Stimulated activated naive CD8-positive, alpha-beta T cell treated with anti-CD3 and anti-CD28 coated beads, Interleukin-15, Interleukin-2, amounts not matched to agents 100 U/mL and 50 U/mL, for 24 hours (primary cell): ENCODE results near the gene QSER1.
"Not testable (repeated sequence)": the region's sequence is repeated elsewhere in the genome, so short reads cannot be mapped to it uniquely, and the experiment has no call there.

Experiments used
- ATAC-seq: fragments of 150-1000 bp; cut with Tn5 transposase; one replicate; pipeline ENCODE4 v1.10.0; 2021
- DNase-seq: peaks from one replicate; pipeline ENCODE4 v3.0.0; 2021

The QSER1 gene

DNA sequence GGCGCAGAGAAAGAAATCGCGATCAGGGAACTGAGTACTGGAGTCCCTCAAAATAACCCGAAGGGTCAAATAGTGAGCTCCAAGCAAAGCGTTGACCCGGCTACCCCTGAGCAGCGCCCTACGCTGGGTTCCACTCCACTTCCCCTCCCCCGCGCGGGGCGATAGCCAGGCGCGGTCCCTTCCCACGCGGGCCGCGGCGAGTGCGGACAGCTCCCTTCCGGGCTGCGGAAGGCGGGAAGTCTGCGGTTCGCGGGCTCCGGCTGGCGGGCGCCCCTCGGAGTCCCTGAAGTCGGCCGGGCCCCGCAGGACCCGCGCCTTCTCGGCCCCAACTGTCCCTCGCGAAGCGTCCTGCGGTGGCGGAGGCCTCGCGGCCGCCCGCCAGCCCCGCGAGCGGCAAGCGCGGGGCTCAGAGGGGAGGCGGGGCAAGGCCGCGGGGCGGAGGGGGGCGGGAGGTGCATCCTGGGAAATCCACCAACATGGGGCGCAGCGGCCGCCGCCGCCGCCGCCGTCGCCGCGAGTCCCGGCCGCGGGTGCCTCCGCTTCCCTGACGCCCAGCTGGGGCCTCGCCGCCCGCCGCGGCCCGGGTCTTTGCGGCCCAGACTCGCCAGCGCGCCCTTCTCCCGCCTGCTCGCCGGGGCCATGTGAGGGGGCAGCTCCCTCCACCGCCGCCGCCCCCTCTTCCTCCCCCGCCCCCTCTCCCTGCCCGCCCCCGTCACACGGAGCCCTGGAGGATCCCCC is at the start of gene QSER1:
Gene QSER1 (plus strand): TSS at position 457 of the 738 bp plus-strand sequence. CDS start 315 bp downstream, outside the sequence.
- ATAC-seq = peak; percentile 61
- peak; percentile 75 for DNase-seq

DNA sequence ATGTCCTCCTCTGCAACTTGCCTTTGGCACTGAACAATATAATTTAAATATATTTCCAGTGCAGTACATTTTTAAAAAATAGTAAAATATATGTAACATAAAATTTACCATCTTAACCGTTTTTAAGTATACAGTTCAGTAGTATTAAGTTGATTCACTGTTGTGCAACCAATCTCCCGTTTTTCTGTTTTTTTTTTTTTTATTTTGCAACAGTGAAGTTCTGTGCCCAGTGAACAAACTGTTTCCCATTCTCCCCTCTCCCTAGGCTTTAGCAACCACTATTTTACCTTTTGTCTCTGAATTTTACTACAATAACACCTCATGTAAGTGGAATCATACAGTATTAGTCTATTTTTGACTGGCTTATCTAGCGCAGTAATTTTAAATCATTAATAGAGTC is 49.1 kb upstream of the QSER1 start:
- ATAC-seq (no peak), DNase-seq (no peak)

DNA sequence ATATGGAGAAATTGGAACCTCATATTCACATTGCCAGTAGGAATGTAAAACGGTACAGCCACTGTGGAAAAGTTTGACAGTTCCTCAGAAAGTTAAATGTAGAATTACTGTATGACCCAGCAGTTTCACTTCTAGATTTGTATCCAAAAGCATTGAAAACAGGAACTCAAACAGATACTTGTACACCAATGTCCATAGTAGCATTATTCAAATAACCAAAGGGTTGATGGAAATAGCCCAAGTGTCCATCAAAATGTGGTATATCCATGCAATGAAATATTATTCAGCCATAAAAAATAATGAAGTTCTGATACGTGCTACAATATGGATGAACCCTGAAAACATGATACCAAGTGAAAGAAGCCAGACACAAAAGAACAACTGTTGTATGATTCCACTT is 45.1 kb upstream of the QSER1 start:
- no peak for DNase-seq
- ATAC-seq = no peak

DNA sequence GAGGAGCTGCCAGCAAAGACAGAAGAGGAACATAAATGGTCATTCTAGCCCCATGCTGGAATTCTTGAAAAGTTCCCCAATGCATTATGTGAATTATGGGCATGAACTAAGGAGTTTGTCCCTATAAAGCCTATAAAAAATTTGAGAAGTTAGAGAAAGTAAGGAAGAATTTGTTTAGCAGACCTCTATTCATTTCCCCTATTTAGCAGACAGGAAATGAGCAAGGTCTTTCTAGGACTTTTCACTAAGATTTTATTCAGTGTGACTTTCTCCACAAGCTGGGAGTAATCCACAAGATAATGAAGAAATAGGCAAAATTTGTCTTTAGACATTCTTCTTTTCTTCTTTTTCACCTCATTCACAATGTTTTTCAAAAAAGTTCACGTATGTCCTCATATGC is 42.9 kb upstream of the QSER1 start:
- DNase-seq (no peak), ATAC-seq (no peak)

DNA sequence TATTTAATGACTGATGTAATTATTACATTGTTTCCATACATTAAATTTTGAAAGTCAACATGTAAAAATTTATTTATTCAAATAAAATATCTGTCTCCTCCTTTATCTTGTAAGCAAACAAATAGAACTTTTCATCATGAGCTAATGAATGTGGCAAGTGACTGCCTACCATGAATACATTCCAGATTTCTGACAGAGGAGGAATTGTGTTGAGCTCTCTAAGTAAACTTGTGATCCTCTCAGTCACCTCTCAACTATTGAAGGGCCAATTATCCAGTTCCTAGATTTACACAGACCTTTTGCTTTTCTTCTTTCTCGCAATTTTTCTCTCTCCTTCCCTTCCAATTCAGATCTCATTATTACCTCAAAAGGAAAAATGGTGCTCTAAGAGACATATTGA is 41.4 kb upstream of the QSER1 start:
- DNase-seq (no peak), ATAC-seq (no peak)

DNA sequence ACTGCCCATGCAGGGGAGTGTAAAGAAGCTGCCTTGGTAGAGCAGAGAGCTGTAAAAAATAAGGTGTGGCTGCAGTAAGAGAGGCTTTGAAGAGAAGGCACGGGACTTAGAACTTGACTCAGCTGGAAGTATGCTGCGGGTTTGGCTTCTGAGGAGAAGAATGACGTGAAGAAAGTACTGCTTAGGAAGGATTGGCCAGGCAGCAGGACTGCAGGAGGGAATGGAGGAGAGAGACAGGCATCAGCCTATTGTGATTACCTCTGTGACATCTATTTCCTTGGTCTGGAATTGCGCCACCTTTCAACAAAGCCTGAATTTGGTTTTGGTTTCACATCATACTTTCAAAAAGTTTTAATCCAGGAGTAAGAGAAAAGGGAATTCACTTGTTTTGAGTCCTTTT is 40.4 kb upstream of the QSER1 start:
- ATAC-seq (no peak), DNase-seq (no peak)

DNA sequence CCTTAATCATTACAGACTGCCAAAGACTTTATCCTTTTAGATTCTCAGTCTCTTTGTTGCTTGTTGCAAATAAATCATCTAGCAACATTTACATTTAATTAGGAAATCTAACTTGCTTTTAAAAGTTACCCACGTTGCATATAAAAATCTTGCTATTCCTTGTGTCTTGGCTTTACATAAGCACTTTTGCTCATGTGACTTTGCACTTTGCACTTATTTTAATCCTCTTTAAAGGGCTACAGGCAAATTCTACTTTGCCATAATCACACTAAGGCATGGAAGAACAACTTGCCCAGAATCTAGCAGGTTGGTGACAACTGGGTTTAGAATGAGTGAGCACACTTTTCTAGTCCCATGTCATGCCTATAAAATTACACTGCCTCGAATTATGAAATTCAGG is 37.0 kb upstream of the QSER1 start:
- DNase-seq = no peak
- no peak for ATAC-seq

DNA sequence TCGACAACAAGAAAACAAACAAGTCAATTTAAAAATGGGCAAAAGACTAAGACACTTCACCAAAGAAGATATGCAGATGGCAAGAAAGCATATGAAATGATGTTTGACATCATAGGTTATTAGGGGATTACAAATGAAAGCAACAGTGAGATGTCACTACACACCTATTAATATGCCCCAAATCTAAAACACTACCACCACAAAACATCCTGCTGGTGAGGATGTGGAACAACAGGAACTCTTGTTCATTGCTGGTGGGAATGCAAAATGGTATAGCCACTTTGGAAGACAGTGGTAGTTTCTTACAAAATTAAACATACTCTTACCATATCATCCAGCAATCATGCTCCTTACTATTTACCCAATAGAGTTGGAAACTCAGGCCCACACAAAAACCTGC is 33.9 kb upstream of the QSER1 start:
- no peak for ATAC-seq
- no peak for DNase-seq

DNA sequence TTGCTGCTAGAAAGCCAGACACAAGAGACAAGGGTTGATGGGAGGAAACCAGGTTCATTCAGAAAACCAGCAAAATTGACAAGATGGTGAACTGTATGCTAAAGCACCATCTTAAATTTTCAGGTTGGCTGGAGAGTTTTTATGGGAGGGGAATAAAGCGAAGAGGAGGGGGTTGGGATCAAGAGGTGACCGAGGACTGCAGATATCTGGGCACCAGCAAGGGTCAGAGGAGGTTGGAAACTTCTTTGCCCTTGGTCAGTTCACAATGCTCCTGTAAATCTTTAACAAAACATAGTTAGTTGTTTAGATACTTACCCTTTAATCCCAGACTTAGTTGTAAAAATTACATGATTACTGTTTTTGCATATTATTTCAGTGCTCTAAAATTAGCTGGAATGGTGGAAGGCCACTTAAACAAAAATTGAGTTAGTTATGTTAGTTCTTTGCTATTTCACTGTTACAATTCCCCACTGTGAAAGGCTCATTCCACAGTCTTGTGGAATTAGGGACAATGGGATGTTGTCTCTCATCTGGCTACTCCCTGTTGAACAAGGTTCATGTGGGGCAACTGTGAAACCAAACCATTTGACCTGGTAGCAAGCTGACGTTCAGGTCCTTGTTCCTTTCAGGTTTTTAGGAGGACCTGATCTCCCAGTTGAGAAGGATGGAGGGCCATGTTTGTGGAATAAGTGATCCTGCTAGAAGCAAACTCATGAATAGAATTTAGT is 30.6 kb upstream of the QSER1 start:
- no peak for ATAC-seq
- no peak for DNase-seq

DNA sequence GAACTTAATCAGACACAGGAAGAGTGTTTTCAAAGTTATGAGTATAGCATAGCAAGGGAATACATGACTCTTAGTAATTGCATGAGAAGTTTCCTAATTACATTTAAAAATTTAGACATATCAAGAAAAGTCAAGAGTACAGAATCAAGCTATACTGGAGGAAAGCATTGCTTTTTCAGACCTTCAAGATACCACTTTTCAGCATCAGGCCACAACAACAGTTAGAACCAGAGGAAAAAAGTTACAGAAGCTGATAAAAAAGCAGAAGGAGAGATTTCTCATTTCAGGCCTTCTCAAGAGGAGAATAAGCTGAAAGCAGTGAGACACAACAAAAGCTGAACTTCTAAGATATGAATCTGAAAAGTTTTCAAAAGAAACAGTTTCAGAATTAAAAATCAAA is 28.1 kb upstream of the QSER1 start:
- no peak for DNase-seq
- ATAC-seq = no peak

DNA sequence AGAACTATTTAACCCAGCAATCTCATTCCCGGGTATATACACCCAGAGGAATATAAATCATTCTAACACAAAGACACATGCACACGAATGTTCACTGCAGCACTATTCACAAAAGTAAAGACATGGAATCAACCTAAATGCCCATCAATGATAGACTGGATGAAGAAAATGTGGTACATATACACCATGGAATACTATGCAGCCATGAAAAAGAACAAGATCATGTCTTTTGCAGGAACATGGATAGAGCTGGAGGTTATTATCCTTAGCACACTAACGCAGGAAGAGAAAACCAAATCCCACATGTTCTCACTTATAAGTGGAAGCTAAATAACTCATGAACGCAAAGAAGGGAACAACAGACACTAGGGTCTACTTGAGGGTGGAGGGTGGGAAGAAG is 23.9 kb upstream of the QSER1 start:
- not testable (repeated sequence) for ATAC-seq, DNase-seq

DNA sequence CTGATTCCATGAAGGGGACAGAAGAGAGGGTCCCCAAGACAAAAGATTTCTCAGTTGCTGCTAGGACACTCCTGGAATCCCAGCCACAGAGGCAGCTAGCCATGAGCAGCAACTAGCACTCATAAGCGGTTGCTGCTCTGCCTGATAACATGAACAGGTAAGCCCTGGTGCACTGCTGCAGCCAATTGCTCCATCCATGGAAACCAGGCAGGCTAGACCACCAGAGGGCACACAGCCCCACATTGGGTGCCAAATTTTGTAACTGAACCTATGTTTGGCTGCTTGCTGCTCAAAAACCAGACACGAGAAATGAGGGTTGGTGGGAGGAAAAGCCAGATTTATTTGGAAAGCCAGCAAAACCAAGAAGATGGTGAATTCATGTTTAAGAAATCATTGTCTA is 21.9 kb upstream of the QSER1 start:
- DNase-seq = peak; percentile 29
- ATAC-seq = peak; percentile 52

DNA sequence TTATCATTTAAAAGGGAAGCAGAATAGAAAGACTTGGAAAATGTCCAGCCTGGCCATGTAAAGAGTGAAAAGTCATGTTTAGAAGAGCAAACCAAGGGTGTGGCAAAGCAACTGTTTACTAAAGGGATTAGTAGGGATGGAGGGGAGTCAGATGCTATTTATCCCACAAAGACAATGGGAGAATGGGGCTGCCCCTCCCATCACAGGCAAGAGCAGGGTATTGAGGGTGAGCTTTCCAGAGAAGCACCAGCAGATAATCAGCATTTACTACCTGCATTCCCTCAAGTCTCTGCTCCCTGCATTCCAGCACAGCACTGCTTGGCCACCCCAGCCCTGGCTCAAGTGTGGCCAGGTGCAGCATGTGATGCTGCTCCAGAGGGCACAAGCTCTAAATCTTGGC is 18.5 kb upstream of the QSER1 start:
- DNase-seq (no peak), ATAC-seq (no peak)

DNA sequence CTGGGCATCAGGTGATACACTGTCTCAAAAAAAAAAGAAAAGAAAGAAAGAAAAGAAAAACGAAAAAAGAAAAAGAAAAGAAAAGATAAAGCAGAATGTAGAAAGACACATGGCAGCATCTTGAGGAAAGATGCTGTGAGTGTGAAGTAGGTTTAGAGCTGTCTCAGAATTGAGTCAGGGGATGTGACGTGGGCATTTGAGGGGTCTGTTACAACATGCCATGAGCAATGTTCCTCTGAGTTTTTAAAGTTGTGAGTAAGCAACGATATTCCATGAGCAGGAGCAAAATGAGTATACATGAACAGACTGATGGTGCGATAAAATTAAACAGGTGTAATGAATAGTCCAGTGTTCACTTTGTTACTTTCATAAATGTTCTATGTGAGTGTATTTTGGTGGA is 11.3 kb upstream of the QSER1 start:
- ATAC-seq (no peak), DNase-seq (no peak)

DNA sequence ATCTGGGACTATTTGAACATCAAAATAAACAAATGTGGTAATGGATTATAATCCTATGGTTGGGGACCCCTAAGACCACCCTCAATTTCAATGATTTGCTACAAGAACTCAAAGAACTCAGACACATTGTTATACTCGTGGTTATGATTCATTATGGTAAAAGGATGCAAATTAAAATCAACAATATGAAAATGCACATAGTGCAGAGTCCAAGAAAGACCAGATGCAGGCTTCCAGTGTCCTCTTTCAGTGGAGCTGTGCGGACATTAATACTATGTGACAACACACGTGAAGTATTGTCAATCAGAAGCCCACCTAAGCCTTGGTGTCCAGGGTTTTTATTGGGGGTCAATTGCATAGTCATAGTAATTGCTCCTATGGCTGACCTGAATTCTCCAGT is 9.2 kb upstream of the QSER1 start:
- ATAC-seq = no peak
- DNase-seq = no peak

DNA sequence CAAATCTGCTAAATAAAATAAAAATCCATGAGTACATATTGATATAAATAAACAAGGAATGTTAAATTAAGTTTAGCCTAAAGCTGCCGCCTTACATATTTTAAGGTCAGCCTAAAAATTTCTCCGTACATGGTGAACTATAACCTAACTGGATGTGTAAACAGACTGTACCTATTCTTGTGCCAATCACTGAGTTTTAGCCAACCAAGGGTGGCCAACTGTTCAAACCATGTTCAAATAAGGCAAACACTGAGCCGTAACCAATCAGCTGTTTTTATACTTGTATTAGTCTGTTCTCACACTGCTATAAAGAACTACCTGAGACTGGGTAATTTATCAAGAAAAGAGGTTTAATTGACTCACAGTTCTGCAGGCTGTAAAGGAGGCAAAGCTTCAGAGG is 8.6 kb upstream of the QSER1 start:
- ATAC-seq = no peak
- no peak for DNase-seq

DNA sequence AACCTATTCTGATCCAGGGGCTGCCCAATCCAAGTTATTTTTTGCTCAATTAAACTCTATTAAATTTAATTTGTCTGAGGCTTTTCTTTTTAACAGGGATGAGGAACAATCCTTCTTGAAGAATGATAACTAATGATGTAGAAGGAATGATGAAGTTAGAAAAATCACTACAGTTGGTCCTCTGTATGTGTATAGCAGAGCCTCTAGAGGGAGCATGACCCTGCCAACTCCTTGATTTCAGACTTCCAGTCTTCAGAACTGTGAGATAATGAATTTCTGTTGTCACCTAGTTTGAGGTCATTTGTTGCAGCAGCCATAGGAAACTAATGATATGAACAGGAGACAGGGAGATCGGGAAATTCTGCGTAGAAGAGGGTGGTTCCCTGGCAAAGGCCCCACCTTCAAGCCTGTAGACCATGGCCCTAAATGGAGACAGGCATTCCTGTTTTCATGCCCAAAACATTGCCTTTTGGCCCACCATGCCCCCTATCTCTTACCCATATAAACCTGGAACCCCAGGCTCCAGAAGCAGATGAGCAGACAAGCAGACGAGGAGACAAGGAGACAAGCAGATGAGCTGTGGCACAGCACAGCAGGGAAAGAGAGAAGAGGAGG is 7.7 kb upstream of the QSER1 start:
- DNase-seq = no peak
- ATAC-seq = peak; percentile 57

DNA sequence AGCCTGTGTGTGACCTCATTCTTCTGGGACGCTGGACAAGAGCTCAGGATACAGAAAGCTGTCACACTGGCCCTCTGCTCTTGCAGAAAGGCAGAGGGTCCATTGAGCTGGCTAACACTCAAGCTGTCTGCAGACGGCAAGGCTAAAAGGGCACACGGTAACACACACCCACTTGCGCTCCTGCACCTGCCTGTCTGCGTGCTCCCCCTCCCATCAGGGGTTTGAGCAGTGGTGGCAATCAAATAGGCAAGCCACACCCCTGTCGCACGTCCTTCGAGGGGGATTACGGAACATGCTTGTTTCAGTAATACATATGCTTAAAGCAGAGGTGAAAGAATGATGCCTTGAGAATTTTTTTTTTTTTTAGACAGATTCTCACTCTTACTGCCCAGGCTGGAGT is 7.1 kb upstream of the QSER1 start:
- DNase-seq (no peak), ATAC-seq (no peak)

DNA sequence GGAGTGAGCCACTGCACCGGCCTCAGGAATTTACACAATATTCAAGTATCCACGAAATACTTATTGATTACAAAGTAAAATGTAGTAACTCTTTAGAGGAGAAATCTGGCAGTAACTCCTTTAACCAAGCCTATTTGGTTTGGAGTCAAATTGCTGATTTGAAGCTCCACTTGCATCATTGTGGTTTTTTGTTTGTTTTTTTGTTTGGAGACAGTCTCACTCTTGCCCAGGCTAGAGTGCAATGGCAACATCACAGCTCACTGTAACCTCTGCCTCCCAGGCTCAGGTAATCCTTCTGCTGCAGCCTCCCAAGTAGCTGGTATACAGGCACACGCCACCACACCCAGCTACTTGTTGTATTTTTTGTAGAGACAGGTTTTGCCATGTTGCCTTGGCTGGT is 6.4 kb upstream of the QSER1 start:
- no peak for DNase-seq
- ATAC-seq = no peak

DNA sequence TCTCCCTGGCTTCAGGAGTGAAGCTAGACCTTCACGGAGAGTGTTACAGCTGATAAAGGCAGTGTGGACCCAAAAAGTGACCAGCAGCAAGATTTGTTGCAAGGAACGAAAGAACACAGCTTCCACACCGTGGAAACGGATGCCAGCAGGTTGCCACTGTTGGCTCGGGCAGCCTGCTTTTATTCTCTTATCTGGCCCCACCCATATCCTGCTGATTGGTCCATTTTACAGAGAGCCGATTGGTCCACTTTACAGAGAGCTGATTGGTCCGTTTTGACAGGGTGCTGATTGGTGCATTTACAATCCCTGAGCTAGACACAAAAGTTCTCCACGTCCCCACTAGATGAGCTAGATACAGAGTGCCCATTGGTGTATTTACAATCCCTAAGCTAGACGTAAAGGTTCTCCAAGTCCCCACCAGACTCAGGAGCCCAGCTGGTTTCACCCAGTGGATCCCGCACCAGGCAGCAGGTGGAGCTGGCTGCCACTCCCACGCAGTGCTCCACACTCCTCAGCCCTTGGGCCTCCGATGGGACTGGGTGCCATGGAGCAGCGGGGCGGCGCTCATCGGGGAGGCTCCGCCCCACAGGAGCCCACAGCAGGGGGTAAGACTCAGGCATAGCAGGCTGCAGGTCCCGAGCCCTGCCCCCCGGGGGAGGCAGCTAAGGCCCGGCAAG is 4.8 kb upstream of the QSER1 start:
- DNase-seq, ATAC-seq: not testable (repeated sequence)

DNA sequence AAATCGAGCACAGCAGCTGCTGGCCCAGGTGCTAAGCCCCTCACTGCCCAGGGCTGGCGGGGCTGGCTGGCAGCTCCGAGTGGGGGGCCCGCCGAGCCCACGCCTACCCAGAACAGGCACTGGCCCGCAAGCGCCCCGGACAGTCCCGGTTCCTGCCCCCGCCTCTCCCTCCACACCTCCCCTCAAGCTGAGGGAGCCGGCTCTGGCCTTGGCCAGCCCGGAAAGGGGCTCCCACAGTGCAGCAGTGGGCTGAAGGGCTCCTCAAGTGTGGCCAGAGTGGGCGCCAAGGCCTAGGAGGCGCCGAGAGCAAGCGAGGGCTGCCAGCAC is 4.3 kb upstream of the QSER1 start:
- ATAC-seq, DNase-seq: not testable (repeated sequence)

DNA sequence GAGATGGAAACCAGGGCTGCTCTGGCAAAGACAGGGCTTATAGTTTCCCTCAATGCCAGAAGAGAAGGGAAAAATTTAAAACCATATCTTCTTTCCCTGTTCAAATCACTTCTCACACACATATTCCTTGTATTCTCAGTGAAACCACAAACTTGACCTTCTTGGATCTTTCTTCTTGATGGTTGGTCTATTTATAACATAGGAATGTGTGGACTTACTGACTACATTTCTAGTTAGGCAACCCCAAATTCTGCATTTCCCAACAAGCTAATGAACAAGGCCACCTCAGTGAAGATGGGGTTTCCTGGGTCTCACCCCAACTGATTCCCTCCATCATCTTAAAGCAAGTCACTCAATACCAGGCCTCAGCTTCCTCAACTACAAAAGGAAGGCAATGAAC is 3.8 kb upstream of the QSER1 start:
- DNase-seq (no peak), ATAC-seq (no peak)
